Spleen (tissue), 11 donors: ENCODE data around the gene HEPACAM. TPM values are rescaled to one million over a fixed set of nuclear protein-coding genes. Genes with fewer than 3 reads are reported as not detected.

ENCODE experiments used
- DNase-seq: peaks from one replicate; pipeline ENCODE4 v3.0.0-alpha.2; 2020
- H3K27ac ChIP-seq, 8 donors: fragments of 200-600 bp; sonication (generic) in 7 of 8; 1 replicate in 4 of 8; 2 replicates in 4 of 8; pipeline versions ENCODE4 v1.5.0 to v1.8.0; 2016 to 2021; ENCODE audit warnings: inconsistent platforms in 4 of 8, mild to moderate bottlenecking in 4 of 8, moderate library complexity in 1 of 8
- H3K27me3 ChIP-seq, 7 donors: fragments of 200-600 bp; sonication (generic) in 6 of 7; replicated peaks in 1 of 7; 1 replicate in 4 of 7; 2 replicates in 3 of 7; pipeline versions ENCODE4 v1.5.0 to v1.8.0; 2016 to 2021; ENCODE audit warnings: inconsistent platforms in 3 of 7, mild to moderate bottlenecking in 1 of 7
- H3K36me3 ChIP-seq, 6 donors: fragments of 200-600 bp; sonication (generic) in 5 of 6; 1 replicate in 4 of 6; 2 replicates in 2 of 6; pipeline versions ENCODE4 v1.5.0 to v1.8.0; 2016 to 2021; ENCODE audit warnings: inconsistent platforms in 2 of 6
- H3K4me1 ChIP-seq, 6 donors: fragments of 200-600 bp; sonication (generic) in 5 of 6; 1 replicate in 3 of 6; 2 replicates in 3 of 6; pipeline versions ENCODE4 v1.5.0 to v1.8.0; 2016 to 2021; ENCODE audit warnings: inconsistent platforms in 3 of 6
- H3K4me3 ChIP-seq, 8 donors: fragments of 200-600 bp; sonication (generic) in 7 of 8; 1 replicate in 4 of 8; 2 replicates in 4 of 8; pipeline versions ENCODE4 v1.5.0 to v1.8.0; 2016 to 2021; ENCODE audit warnings: inconsistent platforms in 4 of 8, mild to moderate bottlenecking in 4 of 8, moderate library complexity in 2 of 8
- H3K9me3 ChIP-seq, 8 donors: fragments of 200-600 bp; sonication (generic) in 7 of 8; 1 replicate in 4 of 8; 2 replicates in 4 of 8; pipeline versions ENCODE4 v1.5.0 to v1.8.0; 2016 to 2021; ENCODE audit warnings: inconsistent platforms in 4 of 8
- CTCF ChIP-seq, 11 experiments: fragments of 200-600 bp in 7 of 11; fragments of 450-650 bp in 4 of 11; sonication (generic) in 4 of 11; IDR thresholded peaks in 8 of 11; conservative IDR thresholded peaks in 3 of 11; 1 replicate in 7 of 11; 2 replicates in 4 of 11; pipeline versions ENCODE4 v1.4.0 to v1.8.0; 2016 to 2021; ENCODE audit warnings: antibody characterized with exemption in 11 of 11, inconsistent platforms in 4 of 11, mild to moderate bottlenecking in 1 of 11
- POLR2A ChIP-seq, 3 donors: fragments of 450-650 bp; IDR thresholded peaks; one replicate each; pipeline ENCODE4 v1.5.1; 2017; ENCODE audit warnings: antibody characterized with exemption in 3 of 3, mild to moderate bottlenecking in 1 of 3
- POLR2AphosphoS5 ChIP-seq, 3 donors: sonication (generic); formaldehyde crosslinking; IDR thresholded peaks; one replicate each; pipeline ENCODE4 v1.5.1; 2017; ENCODE audit warnings: antibody characterized with exemption in 3 of 3
- WGBS, 5 donors: extraction: QIAGEN DNeasy Blood & Tissue Kit in 3 of 5; methylation state at CpG; one replicate each; pipeline versions ENCODE4 v1.1.5 to v1.1.7; 2013 to 2018; 5-methylcytosine and 5-hydroxymethylcytosine counted together
- intact Hi-C: fragments of 100-400 bp; cut with DNase I; formaldehyde crosslinking; loops from one replicate; pipeline ENCODE4 v1.15.0; 2023; ENCODE audit warnings: low total_unique reads
- polyA plus RNA-seq, 3 donors: library from polyadenylated mRNA; stranded (reverse); fragments of 200-250 nt; gene quantifications; one replicate each; pipeline ENCODE4 v1.2.1, GENCODE V29; 2013
- total RNA-seq, 7 donors: library from RNA; depleted of rRNA in 3 of 7; stranded (reverse); fragments of >200 nt in 3 of 7; fragmentation: NEBNext Ultra II Directional in 4 of 7; extraction: Animal tissue kit (Norgen Biotek cat#: 25700) in 4 of 7; gene quantifications; one replicate each; pipeline versions ENCODE4 v1.1.0 to v1.2.1, GENCODE V29; 2016 to 2021
- donor health status: healthy with polysubstance abuse.
- donor health status: DM: no; HTN: no; CAD: no; lungs with moderate emphysema.
- donor health status: DM: no; HTN: no; CAD: no.
- donor health status: Bipolar disorder and iron deficiency.
- donor health status: healthy.
- donor health status: DM: no; HTN: no; CAD: no.
- donor health status: DM: yes; HTN: yes; CAD: no.

The HEPACAM gene
- total and polyA plus RNA-seq, 10 donors: 0.04 to 2.7 (median 0.30) TPM; not detected in 6

DNA sequence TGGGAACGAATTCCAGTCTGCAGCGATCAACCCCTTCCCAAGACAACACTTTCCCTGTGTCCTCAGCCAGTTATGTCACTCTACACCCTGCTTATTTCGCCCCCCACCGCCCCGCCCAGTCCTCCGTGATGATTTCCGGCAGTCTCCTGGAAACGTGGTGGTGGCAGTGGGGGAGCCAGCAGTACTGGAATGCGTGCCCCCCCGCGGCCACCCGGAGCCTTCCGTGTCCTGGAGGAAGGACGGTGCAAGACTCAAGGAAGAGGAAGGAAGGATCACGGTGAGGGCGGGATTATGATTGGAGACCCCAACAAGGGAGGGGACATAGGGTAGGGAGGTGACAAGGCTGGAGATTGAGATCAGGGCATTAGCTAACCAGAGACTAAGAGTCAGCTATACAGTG is 66.5 kb downstream of the HEPACAM start:
- Histone ChIP-seq H3K27ac (no peak overlapping the region), H3K27me3 (peaks cover 8 to 100% (median 76%) of the 10 kb centered on the region in 7 donors), H3K4me3 (peak overlapping the region in 1 of 8 donors; percentile 23), H3K36me3 (no peaks in the 10 kb centered on the region), H3K9me3 (no peaks in the 10 kb centered on the region), H3K4me1 (peaks cover 12 to 50% (median 35%) of the 10 kb centered on the region in 6 donors)
- no peak for DNase-seq
- WGBS, 5 donors: 2 to 8% (median 4%) methylated on average over 16 of the region's 16 CpGs
- intact Hi-C loops: no loop called here
- no peak for TF ChIP-seq POLR2A (IDR thresholded peaks at IDR 0.05)
- TF ChIP-seq CTCF (IDR thresholded peaks at IDR 0.05 in 8 of 11, conservative IDR thresholded peaks at IDR 0.05 in 3 of 11): no peak
- TF ChIP-seq POLR2AphosphoS5 (IDR thresholded peaks at IDR 0.05): no peak

Other genes starting within 250 kb of the HEPACAM start
- 10 to 100 TPM; 29.0 to 61.2 (median 46.5) TPM for gene NRGN, start 196.1 kb downstream of the HEPACAM start, total RNA-seq
- gene NRGN, start 196.1 kb downstream of the HEPACAM start, polyA plus RNA-seq: 10 to 100 TPM; 12.7 to 24.2 (median 15.9) TPM
- 1 to 10 TPM in 2 of 7 donors, under 1 TPM in 2, not detected in 3; 0.43 to 1.5 (median 1.0) TPM for gene VSIG2, start 183.8 kb downstream of the HEPACAM start, total RNA-seq
- gene VSIG2, start 183.8 kb downstream of the HEPACAM start, polyA plus RNA-seq: 1 to 10 TPM in 2 of 3 donors, under 1 TPM in 1; 0.47 to 2.1 (median 2.0) TPM
- 10 to 100 TPM; 16.2 to 49.2 (median 29.2) TPM for gene ESAM, start 173.8 kb downstream of the HEPACAM start, total RNA-seq
- 10 to 100 TPM; 14.3 to 30.9 (median 18.0) TPM for gene ESAM, start 173.8 kb downstream of the HEPACAM start, polyA plus RNA-seq
- gene MSANTD2, start 135.6 kb downstream of the HEPACAM start, total RNA-seq: 10 to 100 TPM; 16.5 to 25.8 (median 19.3) TPM
- gene MSANTD2, start 135.6 kb downstream of the HEPACAM start, polyA plus RNA-seq: 10 to 100 TPM in 2 of 3 donors, 1 to 10 TPM in 1; 9.5 to 17.6 (median 13.8) TPM
- gene ROBO3, start 70.6 kb downstream of the HEPACAM start, total RNA-seq: 10 to 100 TPM; 13.2 to 35.0 (median 25.0) TPM
- 10 to 100 TPM; 15.5 to 43.2 (median 25.9) TPM for gene ROBO3, start 70.6 kb downstream of the HEPACAM start, polyA plus RNA-seq
- gene ROBO4, start 38.2 kb downstream of the HEPACAM start, total RNA-seq: 100 to 1,000 TPM in 6 of 7 donors, 10 to 100 TPM in 1; 96.9 to 246 (median 147) TPM
- 10 to 100 TPM in 2 of 3 donors, 1 to 10 TPM in 1; 6.7 to 53.2 (median 24.9) TPM for gene ROBO4, start 38.2 kb downstream of the HEPACAM start, polyA plus RNA-seq
- under 1 TPM in 1 of 7 donors, not detected in 6; 0.25 TPM for gene HEPN1, start 16.8 kb downstream of the HEPACAM start, total RNA-seq
- not detected for gene HEPN1, start 16.8 kb downstream of the HEPACAM start, polyA plus RNA-seq
- gene CCDC15, start 18.2 kb upstream of the HEPACAM start, total RNA-seq: 1 to 10 TPM; 1.4 to 3.6 (median 2.7) TPM
- gene CCDC15, start 18.2 kb upstream of the HEPACAM start, polyA plus RNA-seq: under 1 TPM; 0.61 to 0.86 (median 0.70) TPM
- 10 to 100 TPM; 37.1 to 85.7 (median 59.0) TPM for gene SLC37A2, start 127.3 kb upstream of the HEPACAM start, total RNA-seq
- 10 to 100 TPM in 1 of 3 donors, 1 to 10 TPM in 2; 3.5 to 19.2 (median 6.6) TPM for gene SLC37A2, start 127.3 kb upstream of the HEPACAM start, polyA plus RNA-seq
- gene TMEM218, start 175.6 kb upstream of the HEPACAM start, total RNA-seq: 10 to 100 TPM; 12.0 to 23.1 (median 17.9) TPM
- gene TMEM218, start 175.6 kb upstream of the HEPACAM start, polyA plus RNA-seq: 10 to 100 TPM; 28.0 to 34.7 (median 30.1) TPM
- 1 to 10 TPM; 2.7 to 8.9 (median 4.7) TPM for gene PKNOX2, start 228.7 kb upstream of the HEPACAM start, total RNA-seq
- 1 to 10 TPM in 1 of 3 donors, under 1 TPM in 2; 0.80 to 1.6 (median 0.80) TPM for gene PKNOX2, start 228.7 kb upstream of the HEPACAM start, polyA plus RNA-seq